HL-60 (cell line): ENCODE data around the gene PLCE1.

ENCODE experiments used
- DNase-seq, 2 experiments: peaks; one replicate each; pipeline ENCODE4 v3.0.0-alpha.2; 2010 to 2020; ENCODE audit warnings: low read depth in 1 of 2, low spot score in 1 of 2
- H3K27ac ChIP-seq: fragments of 250-450 bp; sonication (Bioruptor Pico); replicated peaks from 2 replicates; pipeline ENCODE4 v1.5.1; 2020; ENCODE audit warnings: mild to moderate bottlenecking, moderate library complexity
- H3K27me3 ChIP-seq: fragments of 250-450 bp; sonication (Bioruptor Pico); 2 replicates; pipeline ENCODE4 v1.5.1; 2021; ENCODE audit warnings: mild to moderate bottlenecking, moderate library complexity; ENCODE audit not compliant: insufficient read depth, poor library complexity, severe bottlenecking
- H3K4me3 ChIP-seq: replicated peaks from 2 replicates; pipeline ENCODE4 v1.5.1; 2011; ENCODE audit warnings: mild to moderate bottlenecking, control low read depth, low read length; ENCODE audit not compliant: insufficient read depth
- CTCF ChIP-seq: IDR thresholded peaks from one replicate; pipeline ENCODE4 v1.5.1; 2011; ENCODE audit warnings: low read length, control low read depth, inconsistent platforms; ENCODE audit not compliant: insufficient read depth
- GABPA ChIP-seq: IDR thresholded peaks from 2 replicates; pipeline ENCODE4 v1.6.1; 2012; ENCODE audit warnings: low read depth
- POLR2AphosphoS5 ChIP-seq: IDR thresholded peaks from 2 replicates; pipeline ENCODE4 v1.6.1; 2012; ENCODE audit warnings: low read depth
- REST ChIP-seq: IDR thresholded peaks from 2 replicates; pipeline ENCODE4 v1.6.1; 2012; ENCODE audit warnings: low read depth; ENCODE audit not compliant: insufficient replicate concordance
- SPI1 ChIP-seq: IDR thresholded peaks from 2 replicates; pipeline ENCODE4 v1.6.1; 2012; ENCODE audit warnings: low read depth, mild to moderate bottlenecking, borderline replicate concordance

Gene PLCE1

GRCh38 chr10:94042834-94043175, 49.1 kb downstream of the PLCE1 start:
- no peak overlapping the region for H3K27ac ChIP-seq
- H3K4me3 ChIP-seq: no peak overlapping the region
- TF ChIP-seq CTCF (no peak), GABPA (no peak), REST (no peak), SPI1 (no peak), POLR2AphosphoS5 (no peak)

More at GRCh38 chr10:94042834-94043175, 49.1 kb downstream of the PLCE1 start:
- no peak for DNase-seq
- peaks cover 2% of the 10 kb centered on the region for H3K27me3 ChIP-seq
